Karpas-422 (cell line): ENCODE measurements around the gene ZNF609. TPM values are rescaled to one million over a fixed set of nuclear protein-coding genes. Genes with fewer than 3 reads are reported as not detected.

Experiments
- DNase-seq: peaks from one replicate; pipeline ENCODE4 v3.0.0-alpha.2; 2015
- H2AFZ ChIP-seq: fragments of 200-600 bp; sonication (generic); 2 replicates; pipeline ENCODE4 v1.6.1; 2014; ENCODE audit warnings: antibody characterized with exemption, low read length, mixed read lengths
- H3K27ac ChIP-seq: fragments of 200-600 bp; sonication (generic); 2 replicates; pipeline ENCODE4 v1.5.1; 2014; ENCODE audit warnings: mild to moderate bottlenecking, low read length, moderate library complexity
- H3K27me3 ChIP-seq: fragments of 200-600 bp; sonication (generic); 2 replicates; pipeline ENCODE4 v1.6.1; 2014; ENCODE audit warnings: low read length, mixed read lengths
- H3K36me3 ChIP-seq: fragments of 200-600 bp; sonication (generic); 2 replicates; pipeline ENCODE4 v1.6.1; 2014; ENCODE audit warnings: low read length, mixed read lengths; ENCODE audit not compliant: insufficient read depth
- H3K4me1 ChIP-seq: fragments of 200-600 bp; sonication (generic); 2 replicates; pipeline ENCODE4 v1.6.1; 2014; ENCODE audit warnings: mild to moderate bottlenecking, low read length, mixed read lengths
- H3K4me2 ChIP-seq: fragments of 200-600 bp; sonication (generic); 2 replicates; pipeline ENCODE4 v1.6.1; 2014; ENCODE audit warnings: low read length, low read depth, mild to moderate bottlenecking; ENCODE audit not compliant: poor library complexity, severe bottlenecking
- H3K4me3 ChIP-seq: fragments of 200-600 bp; sonication (generic); 2 replicates; pipeline ENCODE4 v1.5.1; 2014; ENCODE audit warnings: mild to moderate bottlenecking, antibody characterized with exemption, low read length, mixed read lengths
- H3K79me2 ChIP-seq: fragments of 200-600 bp; sonication (generic); 2 replicates; pipeline ENCODE4 v1.6.1; 2014; ENCODE audit warnings: mild to moderate bottlenecking, low read length, mixed read lengths
- H3K9ac ChIP-seq: fragments of 200-600 bp; sonication (generic); 2 replicates; pipeline ENCODE4 v1.6.0; 2014; ENCODE audit warnings: low read length
- H3K9me2 ChIP-seq: fragments of 200-600 bp; sonication (generic), shearing (Covaris generic); replicated peaks from 2 replicates; pipeline ENCODE4 v1.6.0; 2014; ENCODE audit warnings: mild to moderate bottlenecking, low read length, moderate library complexity; ENCODE audit not compliant: insufficient read depth
- H3K9me3 ChIP-seq: fragments of 300-700, 200-600 bp; sonication (generic); 2 replicates; pipeline ENCODE4 v1.6.1; 2014; ENCODE audit warnings: low read length, mixed read lengths
- H4K20me1 ChIP-seq: fragments of 200-600 bp; sonication (generic); 2 replicates; pipeline ENCODE4 v1.6.1; 2014; ENCODE audit warnings: mild to moderate bottlenecking, antibody characterized with exemption, low read length, low read depth; ENCODE audit not compliant: insufficient read depth
- total RNA-seq: library from RNA; depleted of rRNA; stranded (reverse); fragments of >200 nt; shearing (Covaris generic); gene quantifications from 2 replicates; pipeline ENCODE4 v1.2.3, GENCODE V29; 2014; ENCODE audit warnings: low replicate concordance

Gene ZNF609
- total RNA-seq, 1 experiment from 2014 or later, result 26.7 TPM

DNA sequence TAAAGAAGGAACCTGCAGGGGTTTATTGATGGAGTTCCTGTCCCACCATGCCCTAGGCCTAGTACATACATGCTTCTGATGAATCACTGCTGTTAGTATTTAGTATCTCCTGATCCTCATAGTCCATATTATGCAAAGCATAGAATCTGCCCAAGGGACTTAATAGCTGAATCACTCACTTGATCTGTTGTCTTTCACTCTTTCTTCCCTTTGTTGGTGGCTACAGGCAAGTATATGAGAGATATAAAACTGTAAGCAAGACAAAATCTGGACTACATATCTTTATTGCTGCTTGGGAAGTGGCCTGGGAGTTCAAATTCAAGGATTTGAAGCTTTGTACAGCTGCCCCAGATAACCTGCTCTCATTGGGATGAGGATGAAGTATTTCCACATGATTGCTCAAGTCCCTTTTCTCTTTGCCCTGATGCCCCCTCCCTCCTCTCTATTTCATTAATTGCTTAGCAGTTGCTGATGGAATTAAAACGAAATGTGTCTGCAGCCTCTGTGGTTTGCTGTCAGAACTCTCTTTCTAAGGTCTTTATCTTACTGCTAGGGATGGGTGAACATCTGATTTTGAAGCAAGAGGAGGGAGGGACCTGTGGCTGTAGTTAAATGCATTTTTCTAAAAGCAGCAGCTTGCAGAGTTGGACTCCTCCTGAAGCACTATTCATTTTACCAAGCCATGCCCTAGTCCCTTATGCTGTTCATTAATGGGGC is 114.1 kb downstream of the ZNF609 start:
- Histone ChIP-seq H3K27me3 (no peaks in the 10 kb centered on the region), H3K9me2 (no peaks in the 10 kb centered on the region), H3K4me1 (peaks cover 49% of the 10 kb centered on the region), H3K9ac (peak overlapping the region; percentile 56), H3K9me3 (no peaks in the 10 kb centered on the region), H3K36me3 (peaks cover 5% of the 10 kb centered on the region; the same call in 1 of the 2 replicates), H2AFZ (no peak overlapping the region), H3K4me2 (peak overlapping the region; percentile 77), H3K27ac (peak overlapping the region; percentile 89), H4K20me1 (no peaks in the 10 kb centered on the region), H3K79me2 (peaks cover 81% of the 10 kb centered on the region), H3K4me3 (peak overlapping the region; percentile 27; the same call in 1 of the 2 replicates)
- peak; percentile 76 for DNase-seq

DNA sequence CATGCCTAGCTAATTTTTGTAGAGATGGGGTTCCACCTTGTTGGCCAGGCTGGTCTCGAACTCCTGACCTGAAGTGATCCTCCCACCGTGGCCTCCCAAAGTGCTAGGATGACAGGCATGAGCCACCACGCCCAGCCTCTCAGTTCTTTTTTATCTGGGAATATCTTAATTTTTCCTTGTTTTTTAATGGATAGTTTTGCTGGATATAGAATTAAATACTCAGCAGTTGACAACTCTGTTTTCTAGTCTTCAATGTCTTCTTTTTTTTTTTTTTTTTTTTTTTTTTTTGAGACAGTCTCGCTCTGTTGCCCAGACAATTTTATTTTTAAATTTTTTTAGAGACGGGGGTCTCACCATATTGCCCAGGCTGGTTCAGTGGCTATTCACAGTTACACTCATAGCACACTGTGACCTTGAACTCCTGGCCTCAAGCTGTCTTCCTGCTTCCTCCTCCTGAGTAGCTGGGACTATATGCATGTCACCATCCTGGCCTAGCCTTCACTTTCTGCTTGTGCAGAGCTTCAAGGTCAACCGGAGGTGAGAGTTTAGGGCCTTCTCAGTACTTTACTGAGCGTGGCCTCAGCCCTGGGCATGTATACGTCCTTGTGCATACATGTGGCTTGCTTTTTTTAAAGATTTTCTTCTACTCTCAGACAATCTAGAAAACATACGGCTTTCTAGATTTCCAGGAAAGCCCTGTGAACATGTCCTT is 120.5 kb downstream of the ZNF609 start:
- no peaks in the 10 kb centered on the region for H3K9me3 ChIP-seq
- peaks cover 5% of the 10 kb centered on the region; the same call in 1 of the 2 replicates for H3K36me3 ChIP-seq
- no peak overlapping the region for H2AFZ ChIP-seq
- H3K27ac ChIP-seq, result no peak overlapping the region
- no peak overlapping the region for H3K4me3 ChIP-seq
- no peak for DNase-seq
- H3K9me2 ChIP-seq, result no peaks in the 10 kb centered on the region
- H3K4me1 ChIP-seq, result no peaks in the 10 kb centered on the region
- H3K79me2 ChIP-seq, result peaks cover 75% of the 10 kb centered on the region
- H3K9ac ChIP-seq, result no peak overlapping the region
- H4K20me1 ChIP-seq, result no peaks in the 10 kb centered on the region
- H3K4me2 ChIP-seq, result no peak overlapping the region
- H3K27me3 ChIP-seq, result no peaks in the 10 kb centered on the region

DNA sequence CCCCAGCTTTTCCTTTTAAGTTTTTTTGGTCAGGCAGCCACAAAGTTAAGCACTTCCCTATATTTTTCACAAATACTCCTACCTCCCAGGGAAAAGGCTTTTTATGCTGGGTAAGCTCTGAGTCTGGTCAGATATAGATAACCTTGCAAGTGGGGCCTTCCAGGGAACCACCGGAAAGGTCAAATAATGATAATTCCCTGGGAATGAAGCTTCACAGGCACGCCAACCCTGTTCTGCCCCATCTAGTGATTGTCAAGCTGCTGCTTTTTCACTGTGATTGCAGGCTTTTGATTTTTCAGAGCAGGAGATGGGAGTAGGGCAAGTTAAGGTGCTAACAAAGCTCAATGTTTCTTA is 121.0 kb downstream of the ZNF609 start:
- Histone ChIP-seq H3K9me2 (no peaks in the 10 kb centered on the region), H3K4me2 (no peak overlapping the region), H3K27ac (no peak overlapping the region), H3K79me2 (peaks cover 74% of the 10 kb centered on the region), H3K9ac (no peak overlapping the region), H2AFZ (no peak overlapping the region), H4K20me1 (no peaks in the 10 kb centered on the region), H3K36me3 (peaks cover 2% of the 10 kb centered on the region; the same call in 1 of the 2 replicates), H3K9me3 (no peaks in the 10 kb centered on the region), H3K4me3 (no peak overlapping the region), H3K4me1 (no peaks in the 10 kb centered on the region), H3K27me3 (no peaks in the 10 kb centered on the region)
- DNase-seq, result no peak

DNA sequence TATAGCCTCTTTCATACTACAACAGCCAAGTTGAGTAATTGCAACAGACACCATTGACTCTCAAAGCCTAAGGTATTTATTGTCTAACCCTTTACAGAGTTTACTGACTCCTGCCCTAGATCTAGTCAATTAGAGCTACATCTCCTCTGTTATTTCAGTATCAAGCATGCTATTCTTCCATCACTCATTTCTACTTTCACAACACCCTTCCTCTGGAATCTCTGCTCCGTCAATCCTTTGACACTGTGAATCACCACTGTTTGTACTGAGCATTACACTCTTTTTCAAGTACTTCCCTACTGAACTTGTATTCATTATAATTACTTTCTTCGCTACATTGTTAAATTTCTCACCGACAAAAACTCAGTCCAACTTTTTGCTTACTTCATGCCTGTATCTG is 121.8 kb downstream of the ZNF609 start:
- H3K9me3 ChIP-seq, result no peaks in the 10 kb centered on the region
- H3K36me3 ChIP-seq, result no peaks in the 10 kb centered on the region
- no peaks in the 10 kb centered on the region for H3K4me1 ChIP-seq
- no peak overlapping the region for H2AFZ ChIP-seq
- no peak for DNase-seq
- peaks cover 80% of the 10 kb centered on the region for H3K79me2 ChIP-seq
- no peak overlapping the region for H3K4me2 ChIP-seq
- H4K20me1 ChIP-seq, result no peaks in the 10 kb centered on the region
- no peaks in the 10 kb centered on the region for H3K27me3 ChIP-seq
- no peak overlapping the region for H3K27ac ChIP-seq
- H3K4me3 ChIP-seq, result no peak overlapping the region
- H3K9me2 ChIP-seq, result no peaks in the 10 kb centered on the region
- no peak overlapping the region for H3K9ac ChIP-seq

DNA sequence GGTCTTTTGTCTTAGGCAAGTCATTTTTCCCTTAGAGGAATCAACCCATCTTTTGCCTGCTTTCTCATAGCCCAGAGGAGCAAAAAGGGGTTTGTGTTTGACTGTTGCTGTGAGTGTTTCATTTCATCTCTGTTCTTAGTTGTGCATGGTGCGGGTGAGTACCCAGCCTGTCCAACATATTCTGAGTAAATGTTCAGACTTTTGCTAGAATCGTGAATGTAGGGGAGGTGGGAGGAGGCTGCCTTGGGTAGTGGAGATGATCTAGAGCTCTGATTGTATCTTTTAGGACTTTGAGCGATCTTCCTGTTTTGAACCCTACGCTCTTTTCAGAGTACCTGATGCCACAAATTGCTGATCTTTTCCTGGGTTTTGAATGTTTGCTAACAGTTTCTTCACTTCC is 123.1 kb downstream of the ZNF609 start:
- Histone ChIP-seq H3K9me2 (no peaks in the 10 kb centered on the region), H3K79me2 (peaks cover 86% of the 10 kb centered on the region), H3K4me2 (no peak overlapping the region), H3K4me3 (no peak overlapping the region), H3K9me3 (no peaks in the 10 kb centered on the region), H2AFZ (no peak overlapping the region), H3K9ac (no peak overlapping the region), H3K27me3 (no peaks in the 10 kb centered on the region), H3K36me3 (no peaks in the 10 kb centered on the region), H3K4me1 (no peaks in the 10 kb centered on the region), H3K27ac (no peak overlapping the region), H4K20me1 (no peaks in the 10 kb centered on the region)
- DNase-seq, result no peak

DNA sequence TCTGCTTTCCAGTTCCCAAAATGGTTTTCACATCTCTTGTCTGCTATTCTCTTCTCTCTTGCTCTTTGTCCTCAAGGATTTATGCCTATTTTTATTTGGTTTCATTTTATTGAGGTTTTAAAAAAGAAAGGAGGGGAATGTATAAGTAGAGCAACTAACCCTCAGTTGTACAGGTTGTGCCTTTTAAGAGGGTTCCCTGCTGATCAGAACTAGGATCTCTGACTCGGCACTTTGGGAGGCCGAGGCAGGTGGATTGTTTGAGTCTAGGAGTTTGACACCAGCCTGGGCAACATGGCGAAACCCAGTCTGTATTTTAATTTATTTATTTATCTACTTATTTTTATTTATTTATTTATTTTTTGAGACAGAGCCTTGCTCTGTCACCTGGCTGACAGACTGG is 123.6 kb downstream of the ZNF609 start:
- H3K9ac ChIP-seq, result no peak overlapping the region
- no peaks in the 10 kb centered on the region for H3K9me2 ChIP-seq
- no peaks in the 10 kb centered on the region for H3K27me3 ChIP-seq
- no peaks in the 10 kb centered on the region for H3K4me1 ChIP-seq
- H4K20me1 ChIP-seq, result no peaks in the 10 kb centered on the region
- H3K27ac ChIP-seq, result no peak overlapping the region
- H3K36me3 ChIP-seq, result no peaks in the 10 kb centered on the region
- H3K4me2 ChIP-seq, result no peak overlapping the region
- no peak for DNase-seq
- no peak overlapping the region for H3K4me3 ChIP-seq
- no peak overlapping the region for H2AFZ ChIP-seq
- no peaks in the 10 kb centered on the region for H3K9me3 ChIP-seq
- peaks cover 87% of the 10 kb centered on the region for H3K79me2 ChIP-seq

DNA sequence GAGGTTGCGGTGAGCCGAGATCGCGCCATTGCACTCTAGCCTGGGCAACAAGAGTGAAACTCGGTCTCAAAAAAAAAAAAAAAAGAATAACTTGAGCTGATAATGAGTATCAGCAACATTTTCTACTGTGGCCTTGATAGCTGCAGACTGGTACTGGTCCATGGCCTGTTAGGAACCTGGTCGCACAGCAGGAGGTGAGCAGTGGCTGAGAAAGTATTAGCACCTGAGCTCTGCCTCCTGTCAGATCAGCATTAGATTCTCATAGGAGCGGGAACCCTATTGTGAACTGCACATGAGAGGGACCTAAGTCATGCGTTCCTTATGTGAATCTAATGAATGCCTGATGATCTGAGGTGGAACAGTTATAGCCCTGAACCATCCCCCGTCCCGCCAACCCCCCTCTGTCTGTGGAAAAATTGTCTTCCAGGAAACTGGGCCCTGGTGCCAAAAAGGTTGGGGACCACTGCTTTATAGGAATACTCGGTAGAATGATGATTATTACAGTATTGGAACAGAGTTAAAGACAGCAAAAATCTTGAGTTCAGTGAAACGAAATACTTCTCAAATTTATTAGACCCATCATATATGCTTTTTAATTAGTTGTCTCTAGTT is 126.0 kb downstream of the ZNF609 start:
- Histone ChIP-seq H3K4me1 (no peaks in the 10 kb centered on the region), H2AFZ (no peak overlapping the region), H3K9me2 (no peaks in the 10 kb centered on the region), H3K9me3 (no peaks in the 10 kb centered on the region), H3K27me3 (no peaks in the 10 kb centered on the region), H3K4me3 (no peak overlapping the region), H3K36me3 (no peaks in the 10 kb centered on the region), H3K4me2 (no peak overlapping the region), H3K9ac (no peak overlapping the region), H3K79me2 (peaks cover 86% of the 10 kb centered on the region), H4K20me1 (no peaks in the 10 kb centered on the region), H3K27ac (no peak overlapping the region)
- no peak for DNase-seq

DNA sequence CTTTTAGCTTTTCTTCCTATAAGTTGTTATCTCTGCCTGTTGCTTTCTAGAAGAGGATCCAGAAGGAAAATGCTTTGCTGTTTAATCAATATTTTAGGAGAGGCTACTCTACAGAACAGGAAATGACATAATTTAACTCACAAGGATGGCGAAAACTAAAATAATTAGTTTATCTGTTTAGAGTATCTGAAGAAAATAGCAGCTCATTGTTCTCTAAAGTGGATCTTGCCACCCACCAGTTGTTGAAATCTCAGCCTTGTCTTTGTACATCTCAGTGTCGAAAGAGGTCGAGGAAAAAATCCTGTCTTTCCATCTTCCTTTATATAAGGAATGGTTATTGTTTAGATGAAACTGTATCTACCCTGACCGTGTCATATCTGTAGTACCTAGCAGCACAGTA is 126.6 kb downstream of the ZNF609 start:
- Histone ChIP-seq H4K20me1 (no peaks in the 10 kb centered on the region), H3K9me3 (no peaks in the 10 kb centered on the region), H3K36me3 (no peaks in the 10 kb centered on the region), H3K4me1 (no peaks in the 10 kb centered on the region), H3K9ac (no peak overlapping the region), H3K9me2 (no peaks in the 10 kb centered on the region), H3K79me2 (peaks cover 86% of the 10 kb centered on the region), H3K27me3 (no peaks in the 10 kb centered on the region), H2AFZ (no peak overlapping the region), H3K4me3 (no peak overlapping the region), H3K4me2 (no peak overlapping the region), H3K27ac (no peak overlapping the region)
- DNase-seq, result no peak
